Activated T-cell treated with anti-CD3 and anti-CD28 coated beads, Interleukin-2, amount 50 U/mL, for 24 hours (primary cell): ENCODE data around the gene NAA10.

Experiments used
- DNase-seq: peaks from one replicate; pipeline ENCODE4 v3.0.0-alpha.2; 2020
- H3K27ac Mint-ChIP-seq: 2 replicates; pipeline ENCODE4 v1.8.0; 2020; ENCODE audit warnings: mild to moderate bottlenecking, mixed read lengths
- H3K27me3 Mint-ChIP-seq: 2 replicates; pipeline ENCODE4 v1.8.0; 2020; ENCODE audit warnings: mixed read lengths
- H3K36me3 Mint-ChIP-seq: 2 replicates; pipeline ENCODE4 v1.8.0; 2020; ENCODE audit warnings: low read depth, mixed read lengths
- H3K4me1 Mint-ChIP-seq: 2 replicates; pipeline ENCODE4 v1.8.0; 2020; ENCODE audit warnings: low read depth, mixed read lengths
- H3K4me3 Mint-ChIP-seq: 2 replicates; pipeline ENCODE4 v1.8.0; 2020; ENCODE audit warnings: mild to moderate bottlenecking, moderate library complexity, mixed read lengths
- H3K9me3 Mint-ChIP-seq: 2 replicates; pipeline ENCODE4 v1.8.0; 2020; ENCODE audit warnings: mixed read lengths

NAA10 gene

DNA sequence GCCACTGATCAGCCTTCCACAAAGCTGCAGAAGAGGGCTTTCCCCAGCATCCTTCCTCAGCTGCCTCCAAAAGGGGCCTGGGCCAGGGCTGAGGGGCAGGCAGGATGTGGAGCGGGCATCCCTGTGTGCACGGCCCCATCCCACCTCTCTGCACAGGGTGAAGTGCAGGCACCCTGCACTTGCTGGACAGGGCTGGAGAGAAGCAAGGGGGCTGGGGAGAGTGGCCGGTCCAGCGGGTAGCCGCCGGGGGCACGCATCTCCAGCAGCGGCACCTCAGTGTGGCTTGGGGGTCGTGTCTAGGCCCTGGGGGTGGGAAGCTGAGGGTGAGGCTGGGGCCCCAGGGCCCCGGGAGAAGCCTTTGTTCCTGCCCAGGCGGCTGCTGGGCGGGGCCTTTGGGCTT lies 27.4 kb downstream of the NAA10 start:
- H3K27me3 Mint-ChIP-seq = peaks cover 23% of the 10 kb centered on the region
- H3K27ac Mint-ChIP-seq = no peak overlapping the region
- no peak for DNase-seq
- H3K9me3 Mint-ChIP-seq = no peaks in the 10 kb centered on the region
- peaks cover 42% of the 10 kb centered on the region for H3K36me3 Mint-ChIP-seq
- H3K4me3 Mint-ChIP-seq = no peak overlapping the region
- peaks cover 32% of the 10 kb centered on the region for H3K4me1 Mint-ChIP-seq

DNA sequence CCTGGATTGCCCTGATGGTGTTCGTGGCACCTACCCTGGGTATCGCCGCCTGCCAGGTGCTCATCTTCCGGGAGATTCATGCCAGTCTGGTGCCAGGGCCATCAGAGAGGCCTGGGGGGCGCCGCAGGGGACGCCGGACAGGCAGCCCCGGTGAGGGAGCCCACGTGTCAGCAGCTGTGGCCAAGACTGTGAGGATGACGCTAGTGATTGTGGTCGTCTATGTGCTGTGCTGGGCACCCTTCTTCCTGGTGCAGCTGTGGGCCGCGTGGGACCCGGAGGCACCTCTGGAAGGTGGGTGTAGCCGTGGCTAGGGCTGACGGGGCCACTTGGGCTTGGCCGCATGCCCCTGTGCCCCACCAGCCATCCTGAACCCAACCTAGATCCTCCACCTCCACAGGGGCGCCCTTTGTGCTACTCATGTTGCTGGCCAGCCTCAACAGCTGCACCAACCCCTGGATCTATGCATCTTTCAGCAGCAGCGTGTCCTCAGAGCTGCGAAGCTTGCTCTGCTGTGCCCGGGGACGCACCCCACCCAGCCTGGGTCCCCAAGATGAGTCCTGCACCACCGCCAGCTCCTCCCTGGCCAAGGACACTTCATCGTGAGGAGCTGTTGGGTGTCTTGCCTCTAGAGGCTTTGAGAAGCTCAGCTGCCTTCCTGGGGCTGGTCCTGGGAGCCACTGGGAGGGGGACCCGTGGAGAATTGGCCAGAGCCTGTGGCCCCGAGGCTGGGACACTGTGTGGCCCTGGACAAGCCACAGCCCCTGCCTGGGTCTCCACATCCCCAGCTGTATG lies 28.5 kb downstream of the NAA10 start:
- Mint-ChIP-seq H3K4me3 (no peak overlapping the region), H3K4me1 (peaks cover 36% of the 10 kb centered on the region)

DNA sequence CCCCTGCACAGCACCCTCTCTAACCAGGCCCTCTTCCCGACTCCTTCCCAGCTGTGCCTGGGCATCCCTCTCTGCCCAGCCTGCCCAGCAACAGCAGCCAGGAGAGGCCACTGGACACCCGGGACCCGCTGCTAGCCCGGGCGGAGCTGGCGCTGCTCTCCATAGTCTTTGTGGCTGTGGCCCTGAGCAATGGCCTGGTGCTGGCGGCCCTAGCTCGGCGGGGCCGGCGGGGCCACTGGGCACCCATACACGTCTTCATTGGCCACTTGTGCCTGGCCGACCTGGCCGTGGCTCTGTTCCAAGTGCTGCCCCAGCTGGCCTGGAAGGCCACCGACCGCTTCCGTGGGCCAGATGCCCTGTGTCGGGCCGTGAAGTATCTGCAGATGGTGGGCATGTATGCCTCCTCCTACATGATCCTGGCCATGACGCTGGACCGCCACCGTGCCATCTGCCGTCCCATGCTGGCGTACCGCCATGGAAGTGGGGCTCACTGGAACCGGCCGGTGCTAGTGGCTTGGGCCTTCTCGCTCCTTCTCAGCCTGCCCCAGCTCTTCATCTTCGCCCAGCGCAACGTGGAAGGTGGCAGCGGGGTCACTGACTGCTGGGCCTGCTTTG lies 29.2 kb downstream of the NAA10 start:
- Mint-ChIP-seq H3K9me3 (no peaks in the 10 kb centered on the region), H3K4me3 (no peak overlapping the region), H3K4me1 (peaks cover 43% of the 10 kb centered on the region), H3K36me3 (peaks cover 28% of the 10 kb centered on the region), H3K27ac (no peak overlapping the region), H3K27me3 (peaks cover 28% of the 10 kb centered on the region)
- no peak for DNase-seq

More for the DNA sequence above, 28.5 kb downstream of the NAA10 start:
- Mint-ChIP-seq H3K27ac (peak overlapping the region; percentile 47), H3K36me3 (peaks cover 32% of the 10 kb centered on the region), H3K9me3 (no peaks in the 10 kb centered on the region), H3K27me3 (peaks cover 26% of the 10 kb centered on the region)
- no peak for DNase-seq

DNA sequence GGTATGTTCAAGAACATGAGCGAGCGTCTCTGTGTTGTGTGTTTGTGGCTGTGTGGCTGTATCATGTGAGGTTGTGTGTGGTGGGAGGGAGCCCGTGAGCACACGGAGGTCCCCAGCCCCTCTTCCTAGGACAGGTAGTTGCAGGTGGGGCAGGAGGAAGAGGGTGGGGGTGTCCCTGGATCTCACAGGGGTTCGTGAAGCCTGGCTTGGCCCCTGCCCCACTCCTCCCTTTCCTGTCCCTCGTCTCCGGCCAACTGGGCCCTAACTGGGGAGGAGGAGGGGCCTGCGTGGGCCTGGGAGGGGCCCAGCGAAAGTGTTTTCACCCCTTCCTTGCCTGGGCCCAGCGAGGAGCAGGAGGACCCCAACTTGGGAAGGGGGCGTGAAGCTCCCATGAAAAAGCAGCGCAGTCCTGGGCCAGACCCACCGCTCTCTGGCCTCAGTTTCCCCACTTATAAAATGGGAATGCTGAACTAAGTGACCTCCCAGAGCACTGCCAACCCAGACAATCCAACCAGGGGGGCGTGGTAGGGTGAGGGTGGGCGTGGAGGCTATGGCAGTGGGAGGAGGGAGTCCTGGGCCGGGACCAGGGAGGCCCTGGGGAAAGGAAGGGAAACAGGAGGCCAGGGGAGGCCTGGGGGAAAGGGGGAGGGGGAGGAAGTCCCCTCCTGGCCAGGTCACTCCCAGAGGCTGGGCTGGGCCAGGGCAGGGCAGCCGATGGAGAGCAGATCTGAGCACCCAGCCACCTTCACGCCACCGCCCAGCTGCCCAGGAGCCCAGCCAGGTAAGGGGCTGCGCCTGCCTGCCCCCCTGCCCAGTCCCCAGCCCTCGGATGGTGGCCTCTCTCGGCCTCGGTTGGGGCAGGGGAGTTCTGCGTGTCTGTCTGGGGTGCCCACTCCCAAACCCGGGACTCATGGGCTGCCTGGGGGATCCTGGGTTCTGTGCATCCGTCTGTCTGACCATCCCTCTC lies 30.6 kb downstream of the NAA10 start, which contains the start of gene AVPR2:
Gene AVPR2 (plus strand): TSS at position 683 of the 967 bp plus-strand sequence. CDS start 473 bp downstream, outside the sequence.
- Mint-ChIP-seq H3K4me1 (peaks cover 44% of the 10 kb centered on the region), H3K36me3 (peaks cover 23% of the 10 kb centered on the region), H3K27ac (no peak within 1 kb of the TSS), H3K9me3 (no peaks in the 10 kb centered on the region), H3K27me3 (peaks cover 34% of the 10 kb centered on the region), H3K4me3 (no peak within 1 kb of the TSS)
- DNase-seq = no peak

DNA sequence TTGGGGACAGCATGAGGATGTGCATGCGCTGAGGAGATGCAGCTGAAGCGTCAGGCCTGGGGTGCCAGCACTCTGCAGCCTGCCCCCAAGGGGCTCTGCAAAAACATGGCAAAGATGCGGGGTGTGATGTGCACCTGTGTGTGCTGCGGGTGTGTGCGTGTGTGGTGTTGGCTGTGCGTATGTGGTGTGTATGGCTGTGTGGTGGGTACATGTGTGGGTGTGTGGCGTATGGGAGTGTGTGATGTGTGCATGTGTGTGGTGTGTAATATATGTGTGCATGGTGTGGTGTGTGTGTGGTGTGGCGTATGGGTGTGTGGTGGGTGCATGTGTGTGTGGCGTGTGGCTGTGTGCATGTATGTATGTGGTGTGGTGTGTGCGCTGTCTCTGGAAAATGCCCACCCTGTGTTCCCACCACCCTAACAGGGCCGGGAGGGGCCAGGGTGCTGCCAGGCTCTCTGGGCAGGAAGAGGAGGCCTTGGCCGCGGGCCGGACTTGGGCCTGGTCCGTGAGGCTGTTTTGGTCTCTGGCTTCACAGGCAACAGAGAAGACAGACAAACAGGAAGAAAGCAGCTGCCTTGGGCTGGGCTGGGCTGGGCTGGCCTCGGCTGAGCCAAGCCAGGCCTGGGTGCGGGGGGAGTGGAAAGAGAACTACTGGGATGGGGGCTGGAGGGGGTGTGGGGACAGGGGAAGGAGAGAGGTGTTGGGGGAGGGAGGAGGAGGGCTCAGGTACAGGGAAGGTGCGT lies 31.4 kb downstream of the NAA10 start:
- Mint-ChIP-seq H3K4me3 (no peak overlapping the region), H3K9me3 (no peaks in the 10 kb centered on the region), H3K36me3 (peaks cover 14% of the 10 kb centered on the region), H3K27me3 (peaks cover 35% of the 10 kb centered on the region), H3K27ac (no peak overlapping the region), H3K4me1 (peaks cover 44% of the 10 kb centered on the region)
- DNase-seq = no peak

DNA sequence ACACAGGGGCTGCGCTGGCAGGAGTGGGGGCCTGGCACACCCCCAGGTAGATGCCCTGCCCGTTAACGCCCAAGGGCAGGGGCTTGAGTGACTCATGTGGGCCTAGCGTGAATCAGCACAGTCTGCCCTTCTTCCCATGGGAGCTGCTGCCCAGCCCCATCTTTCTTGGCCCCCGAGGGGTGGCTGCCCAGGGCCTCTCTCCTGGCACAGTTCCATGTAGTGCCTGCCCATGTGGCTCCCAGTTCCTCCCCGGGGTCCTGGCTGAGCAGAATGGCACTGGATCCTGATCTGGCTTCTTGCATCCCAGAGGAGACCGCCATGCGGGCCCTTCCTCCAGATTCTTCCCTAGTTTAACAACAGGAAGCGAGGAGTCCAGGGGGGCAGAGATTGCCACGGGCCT lies 32.5 kb downstream of the NAA10 start:
- Mint-ChIP-seq H3K36me3 (peaks cover 9% of the 10 kb centered on the region), H3K9me3 (no peaks in the 10 kb centered on the region), H3K4me1 (peaks cover 44% of the 10 kb centered on the region), H3K27me3 (peaks cover 39% of the 10 kb centered on the region), H3K27ac (no peak overlapping the region), H3K4me3 (no peak overlapping the region)
- no peak for DNase-seq

DNA sequence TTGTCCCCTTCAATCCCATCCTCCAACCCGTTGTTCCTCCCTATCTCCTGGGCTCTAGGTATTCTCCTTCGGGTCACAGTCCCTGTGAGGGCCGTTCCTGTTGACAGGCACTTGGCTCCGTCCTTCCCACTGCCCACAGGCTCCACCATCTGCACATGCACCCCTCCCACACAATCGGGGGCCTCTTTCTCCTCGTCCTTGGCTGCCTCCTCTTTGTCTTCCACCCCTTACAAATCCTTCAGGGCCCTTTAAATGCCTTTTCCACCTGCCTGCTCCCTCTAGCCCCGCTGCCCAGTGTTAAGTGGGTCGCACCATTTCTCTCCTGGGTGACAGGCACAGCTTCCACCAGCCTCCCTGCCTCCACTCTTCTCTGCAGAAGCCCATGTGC lies 33.1 kb downstream of the NAA10 start:
- Mint-ChIP-seq H3K27me3 (peaks cover 38% of the 10 kb centered on the region), H3K9me3 (no peaks in the 10 kb centered on the region), H3K4me3 (no peak overlapping the region), H3K27ac (peak overlapping the region; percentile 48), H3K4me1 (peaks cover 44% of the 10 kb centered on the region), H3K36me3 (peaks cover 6% of the 10 kb centered on the region)
- DNase-seq = no peak

DNA sequence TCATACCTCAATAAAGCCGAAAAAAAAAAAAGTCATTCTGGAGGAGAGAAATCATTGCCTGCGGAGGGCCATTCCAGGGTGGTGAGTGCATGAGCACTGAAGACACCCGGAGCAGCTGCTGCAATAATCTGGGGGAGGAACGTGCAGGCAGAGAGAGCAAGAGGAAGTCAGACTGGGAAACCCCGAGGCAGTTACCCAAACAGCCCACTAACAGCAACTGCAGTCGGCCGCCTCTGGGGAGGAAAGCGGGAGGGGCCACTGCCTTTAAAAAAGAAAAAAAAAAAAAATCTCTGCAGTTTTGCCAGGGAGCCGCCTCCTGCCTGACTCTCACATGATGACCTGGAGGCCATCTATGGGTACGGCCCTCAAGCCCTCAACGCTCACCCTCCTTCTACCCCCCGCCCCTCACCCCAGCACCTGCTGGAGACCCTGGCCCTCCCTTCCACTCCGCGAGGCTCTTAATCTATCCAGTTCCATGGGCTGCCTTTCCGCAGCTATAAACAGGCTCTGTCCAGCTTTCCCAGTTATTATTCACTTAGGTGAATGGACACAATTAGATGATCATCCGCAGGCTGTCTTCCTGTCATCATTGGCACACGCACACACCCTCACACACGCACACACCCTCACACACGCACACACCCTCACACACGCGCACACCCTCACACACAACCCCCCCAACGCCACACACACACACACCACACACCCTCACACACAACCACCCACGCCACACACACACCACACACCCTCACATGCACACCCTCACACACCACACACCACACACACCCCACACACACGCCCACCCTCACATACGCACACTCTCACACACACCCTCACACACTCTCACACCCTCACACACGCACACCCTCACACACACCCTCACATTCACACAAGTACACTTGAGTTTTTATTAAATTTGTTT lies 33.7 kb downstream of the NAA10 start:
- Mint-ChIP-seq H3K36me3 (peaks cover 4% of the 10 kb centered on the region), H3K4me3 (peak overlapping the region; percentile 41), H3K9me3 (no peaks in the 10 kb centered on the region), H3K27me3 (peaks cover 44% of the 10 kb centered on the region), H3K27ac (peak overlapping the region; percentile 68), H3K4me1 (peaks cover 45% of the 10 kb centered on the region)
- no peak for DNase-seq

DNA sequence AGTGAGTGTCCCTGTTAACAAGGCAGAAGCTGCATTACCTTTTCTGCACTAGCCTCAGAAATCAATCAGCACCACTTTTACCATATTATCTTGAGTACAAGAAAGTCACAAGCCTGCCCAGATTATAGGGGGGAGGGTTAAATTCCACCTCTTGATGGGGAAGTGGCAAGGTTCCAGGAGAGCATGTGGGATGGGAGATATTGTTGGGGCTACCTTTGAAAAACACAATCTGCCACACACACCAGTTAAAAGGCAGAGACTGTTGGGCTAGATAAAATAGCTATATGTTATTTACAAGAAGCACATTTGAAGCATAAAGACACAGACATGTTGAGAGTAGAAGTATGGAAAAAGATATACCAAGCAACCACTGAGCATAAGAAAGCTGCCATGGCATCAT lies 36.9 kb downstream of the NAA10 start:
- Mint-ChIP-seq H3K36me3 (no peaks in the 10 kb centered on the region), H3K27ac (no peak overlapping the region), H3K9me3 (peaks cover 2% of the 10 kb centered on the region), H3K4me3 (no peak overlapping the region), H3K27me3 (peaks cover 55% of the 10 kb centered on the region), H3K4me1 (peaks cover 23% of the 10 kb centered on the region)
- DNase-seq = no peak

DNA sequence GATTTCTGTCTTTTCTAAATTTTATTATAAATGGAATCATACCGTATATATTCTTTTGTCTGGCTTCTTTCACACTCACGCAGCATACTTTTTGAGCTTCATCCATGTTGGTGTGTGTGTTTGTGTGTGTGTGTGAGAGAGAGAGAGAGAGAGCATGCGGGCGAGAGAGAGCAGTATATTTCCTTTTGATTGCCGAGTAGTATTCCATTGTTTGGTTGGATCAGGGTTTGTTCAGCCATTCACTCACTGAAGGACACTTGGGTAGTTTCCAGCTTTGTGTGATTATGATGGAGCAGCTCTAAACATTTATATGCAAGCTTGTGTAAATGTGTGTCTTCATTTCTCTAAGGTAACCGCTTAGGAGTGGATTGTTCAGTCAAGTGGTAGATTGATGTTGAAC lies 45.7 kb downstream of the NAA10 start:
- Mint-ChIP-seq H3K9me3 (no peaks in the 10 kb centered on the region), H3K36me3 (no peaks in the 10 kb centered on the region), H3K27me3 (peaks cover 74% of the 10 kb centered on the region)

DNA sequence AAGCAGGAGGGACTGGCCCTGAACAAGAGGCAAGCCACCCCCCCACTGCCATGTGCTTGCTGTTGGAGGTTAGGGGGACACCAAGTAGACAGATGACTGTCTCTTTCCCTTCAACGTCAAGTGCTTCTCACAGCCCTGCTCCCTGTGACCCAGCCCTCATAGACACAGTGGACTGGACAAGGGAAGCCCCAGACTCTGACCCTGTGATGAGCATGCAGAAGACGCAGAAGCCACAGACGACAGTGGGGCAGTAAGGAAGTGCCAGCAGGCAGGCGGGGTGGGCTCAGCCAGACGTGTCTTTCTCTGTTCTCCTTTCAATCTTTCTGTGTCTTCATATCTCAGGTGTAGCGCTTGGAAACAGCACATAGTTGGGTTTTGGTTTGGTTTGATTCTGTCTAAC lies 46.5 kb downstream of the NAA10 start:
- Mint-ChIP-seq H3K4me3 (no peak overlapping the region), H3K27ac (no peak overlapping the region), H3K27me3 (peaks cover 75% of the 10 kb centered on the region), H3K36me3 (no peaks in the 10 kb centered on the region), H3K9me3 (no peaks in the 10 kb centered on the region), H3K4me1 (peaks cover 4% of the 10 kb centered on the region)
- no peak for DNase-seq

More for the DNA sequence above, 45.7 kb downstream of the NAA10 start:
- no peak overlapping the region for H3K27ac Mint-ChIP-seq
- no peak for DNase-seq
- H3K4me1 Mint-ChIP-seq = peaks cover 4% of the 10 kb centered on the region
- no peak overlapping the region for H3K4me3 Mint-ChIP-seq

DNA sequence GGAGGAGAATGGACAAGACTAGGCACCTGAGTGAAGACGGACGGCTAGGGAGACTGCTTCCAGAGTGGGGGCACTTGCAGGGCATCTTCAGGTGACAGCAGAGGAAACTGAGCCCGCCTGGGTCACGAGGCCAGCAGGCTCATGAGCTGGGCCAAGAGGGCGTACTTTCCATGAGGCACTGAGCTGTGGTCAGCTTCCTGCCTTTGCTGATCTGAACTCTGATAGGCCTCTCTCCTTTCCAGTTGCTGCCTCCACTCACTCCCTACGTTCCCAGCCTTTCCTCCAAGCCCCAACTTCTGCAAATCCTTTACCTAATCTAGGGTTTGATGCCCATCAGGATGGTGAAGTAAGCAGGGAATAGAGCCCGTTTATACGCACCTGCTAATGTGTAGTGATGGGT lies 47.5 kb downstream of the NAA10 start:
- Mint-ChIP-seq H3K4me1 (peaks cover 4% of the 10 kb centered on the region), H3K27ac (no peak overlapping the region), H3K4me3 (no peak overlapping the region), H3K27me3 (peaks cover 74% of the 10 kb centered on the region), H3K36me3 (no peaks in the 10 kb centered on the region), H3K9me3 (no peaks in the 10 kb centered on the region)
- no peak for DNase-seq

DNA sequence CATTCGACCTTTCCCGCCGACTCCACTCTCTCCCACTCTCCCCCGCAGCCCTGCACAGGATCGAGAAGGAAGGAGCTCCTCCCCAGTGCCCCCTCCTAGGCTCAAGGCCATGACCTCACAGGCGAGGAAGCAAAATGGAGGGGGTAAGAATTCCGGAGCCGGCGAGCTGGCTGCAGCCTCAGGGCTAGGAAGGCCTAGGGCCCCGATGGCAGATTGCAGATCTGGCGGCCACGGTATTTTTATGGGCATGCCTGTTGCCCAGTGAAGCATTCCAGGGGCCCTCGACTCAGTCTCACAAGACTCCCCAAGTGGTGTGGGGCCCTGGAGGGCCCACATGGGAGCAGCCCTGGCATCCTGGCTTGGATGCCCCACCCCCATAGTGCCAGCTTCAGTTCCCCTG lies 47.9 kb downstream of the NAA10 start:
- Mint-ChIP-seq H3K4me1 (peaks cover 4% of the 10 kb centered on the region), H3K36me3 (no peaks in the 10 kb centered on the region), H3K27me3 (peaks cover 72% of the 10 kb centered on the region), H3K27ac (no peak overlapping the region), H3K9me3 (no peaks in the 10 kb centered on the region), H3K4me3 (no peak overlapping the region)
- no peak for DNase-seq
